NCI-H1092 (cell line): Measurements from ENCODE around the gene COBLL1.
"Not testable (repeated sequence)": the region's sequence is repeated elsewhere in the genome, so short reads cannot be mapped to it uniquely, and the experiment has no call there.

Source experiments
- DNase-seq: peaks from one replicate; lab custom pipeline; 2025; lab: John Stamatoyannopoulos, UW

The COBLL1 gene

GRCh38 chr2:164785457-164785856, 56.2 kb downstream of the COBLL1 start:
- DNase-seq: no peak

DNA sequence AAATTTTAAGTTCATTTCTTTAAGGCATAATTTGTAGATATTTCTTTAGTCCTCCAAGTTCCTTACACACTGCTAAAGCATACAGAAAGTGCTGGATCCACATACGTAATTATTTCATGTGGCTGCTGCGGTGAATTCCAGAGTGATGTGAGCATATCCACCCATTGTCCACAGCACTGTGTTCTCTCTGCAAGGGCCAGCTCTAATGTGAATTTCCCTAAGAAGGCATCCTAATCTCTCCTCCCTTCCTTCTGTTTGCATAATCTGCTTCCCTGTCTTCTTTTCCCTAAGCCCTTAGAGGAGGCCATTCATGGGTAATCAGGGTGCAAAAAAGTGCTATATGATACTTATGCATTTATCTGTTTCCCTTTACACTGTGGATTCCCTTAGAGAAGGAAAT, 57.2 kb downstream of the COBLL1 start:
- DNase-seq: no peak

DNA sequence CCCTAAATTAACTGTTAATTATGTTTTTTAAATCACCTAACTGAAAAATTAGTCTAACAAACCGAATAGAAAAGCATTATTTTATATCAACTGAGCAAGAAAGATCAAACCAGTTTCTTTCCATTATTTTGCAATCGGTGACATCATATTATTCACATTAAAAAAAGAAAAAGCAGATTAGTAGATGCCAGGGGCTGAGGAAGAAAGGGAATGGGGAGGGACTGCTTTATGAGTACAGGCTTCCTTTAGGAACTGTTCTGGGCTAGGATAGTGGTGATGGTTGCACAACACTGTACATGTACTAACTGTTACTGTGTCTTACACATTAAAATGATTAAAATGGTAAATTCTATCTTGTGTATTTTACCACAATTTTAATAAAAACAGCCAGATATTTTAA, 59.3 kb downstream of the COBLL1 start:
- DNase-seq: no peak

GRCh38 chr2:164781394-164781793, 60.2 kb downstream of the COBLL1 start:
- no peak for DNase-seq

DNA sequence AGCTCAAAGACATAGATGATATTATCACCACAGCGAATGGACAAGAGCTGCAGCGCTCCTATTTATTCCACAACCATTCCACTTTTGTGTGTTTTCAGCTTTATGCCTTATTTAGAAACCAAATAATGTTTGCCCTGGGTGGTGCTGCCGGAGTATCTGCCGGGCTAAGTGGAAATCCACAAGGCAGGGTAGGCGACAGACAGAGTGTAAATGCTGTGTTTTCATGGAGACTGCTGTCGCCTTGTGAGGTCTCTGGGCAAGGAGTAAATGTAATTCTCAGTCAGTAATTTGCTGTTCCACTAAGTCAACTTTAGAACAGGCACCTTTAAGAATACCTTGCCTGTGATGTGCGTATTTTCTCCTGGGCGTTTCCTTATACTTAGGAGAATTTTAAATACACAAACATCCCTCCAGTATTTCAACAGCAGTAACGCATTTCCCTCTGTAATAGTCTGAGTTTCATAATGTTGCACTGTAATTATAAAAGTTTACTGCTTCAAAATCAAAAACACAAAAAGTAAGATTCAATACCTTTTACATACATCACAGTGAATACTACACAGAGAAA, 60.9 kb downstream of the COBLL1 start:
- DNase-seq: no peak

- DNase-seq: no peak
Observed at GRCh38 chr2:164779383-164780057, 62.1 kb downstream of the COBLL1 start.

GRCh38 chr2:164778723-164779122, 62.9 kb downstream of the COBLL1 start:
- DNase-seq: no peak

DNA sequence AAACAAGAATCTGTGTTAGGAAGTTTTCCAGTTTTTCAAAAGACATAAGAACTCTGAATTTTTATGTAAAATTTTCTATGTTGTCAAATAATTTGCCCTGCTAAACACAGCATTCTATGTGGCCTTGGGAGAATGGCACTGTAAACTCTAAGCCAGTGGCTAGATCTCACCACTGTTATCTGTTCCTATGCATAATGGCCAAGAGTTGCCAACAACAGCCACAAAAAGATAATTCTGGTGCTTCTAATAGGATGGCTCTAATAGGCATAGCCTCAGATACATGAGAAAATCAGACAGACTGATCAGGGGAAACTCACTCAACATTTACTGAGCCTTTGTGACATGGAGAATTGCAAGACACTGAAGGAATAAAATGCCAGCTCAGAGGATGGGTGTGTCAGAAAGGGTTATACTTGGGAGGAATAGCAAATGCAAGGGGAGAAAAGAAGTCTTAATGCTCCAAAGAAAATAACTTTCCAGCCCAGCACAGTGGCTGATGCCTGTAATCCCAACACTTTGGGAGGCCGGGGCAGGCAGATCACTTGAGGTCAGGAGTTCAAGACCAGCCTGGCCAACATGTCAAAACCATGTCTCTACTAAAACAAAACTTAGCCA, 63.7 kb downstream of the COBLL1 start:
- DNase-seq: no peak

- DNase-seq: no peak
Observed at GRCh38 chr2:164773635-164774034, 68.0 kb downstream of the COBLL1 start.

GRCh38 chr2:164773091-164773490, 68.5 kb downstream of the COBLL1 start:
- no peak for DNase-seq

DNA sequence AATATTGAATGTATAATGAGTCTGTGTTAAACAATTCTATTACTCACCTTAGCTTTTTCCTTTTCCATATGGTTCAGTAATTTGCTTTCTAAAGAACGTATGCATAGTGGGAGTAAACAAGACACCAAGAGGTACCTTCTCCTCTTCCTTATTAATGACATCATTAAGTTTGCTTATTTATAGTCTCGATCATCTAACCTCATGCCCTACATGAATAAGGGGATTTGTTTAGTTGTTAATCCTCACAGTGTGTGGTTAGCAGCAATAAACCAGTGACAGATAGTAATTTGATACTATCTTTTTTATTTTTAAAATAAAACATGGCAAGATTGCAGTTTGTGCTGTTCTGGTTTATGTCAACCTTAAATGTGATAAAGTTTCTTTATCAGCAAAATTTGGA, 69.7 kb downstream of the COBLL1 start:
- DNase-seq: no peak

GRCh38 chr2:164770421-164770916, 71.2 kb downstream of the COBLL1 start:
- DNase-seq: no peak

DNA sequence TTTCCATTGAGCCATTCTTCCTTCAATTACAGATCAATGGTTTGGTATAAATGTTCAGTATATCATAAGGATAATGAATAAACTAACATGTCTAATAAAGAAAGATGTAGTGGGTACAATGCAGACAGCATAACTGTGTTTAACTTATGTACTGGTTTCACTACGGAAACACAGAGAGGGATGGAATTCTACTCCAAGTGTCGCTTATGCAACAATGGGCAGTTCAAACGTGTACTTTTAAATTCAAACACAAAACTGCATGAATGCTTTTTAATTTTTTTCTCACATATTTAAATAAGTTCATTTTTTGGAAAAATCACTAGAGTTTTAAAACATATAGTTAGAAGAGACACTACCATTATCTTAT, 74.7 kb downstream of the COBLL1 start:
- no peak for DNase-seq

DNA sequence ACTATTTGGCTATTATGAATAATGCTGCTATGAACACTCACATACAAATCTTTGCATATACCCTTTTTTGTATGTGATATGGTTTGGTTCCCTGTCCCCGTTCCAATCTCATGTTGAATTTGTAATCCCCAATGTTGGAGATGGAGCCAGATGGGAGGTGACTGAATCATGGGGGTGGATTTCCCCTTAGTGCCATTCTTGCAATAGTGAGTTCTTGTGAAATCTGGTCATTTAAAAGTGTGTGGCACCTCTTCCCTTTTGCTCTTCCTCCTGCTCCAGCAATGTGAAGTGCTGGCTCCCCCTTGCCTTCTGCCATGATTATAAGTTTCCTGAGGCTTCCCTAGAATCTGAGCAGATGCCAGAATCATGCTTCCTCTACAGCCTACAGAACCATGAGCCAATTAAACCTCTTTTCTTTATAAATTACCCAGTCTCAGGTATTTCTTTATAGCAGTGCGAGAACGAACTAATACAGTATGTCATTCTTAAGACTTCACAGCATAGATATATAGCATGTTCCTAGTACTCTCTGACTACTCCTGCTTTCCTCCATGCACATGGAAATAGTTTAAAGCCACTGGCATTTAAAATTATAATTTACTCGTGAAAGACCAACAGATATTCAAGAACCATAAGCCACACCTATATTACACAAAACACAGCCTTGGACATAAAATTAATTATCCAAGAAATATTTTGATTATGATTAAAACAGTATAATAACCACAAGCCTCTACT, 75.2 kb downstream of the COBLL1 start:
- no peak for DNase-seq

- no peak for DNase-seq
Observed at GRCh38 chr2:164764996-164765395, 76.6 kb downstream of the COBLL1 start.

GRCh38 chr2:164764474-164764873, 77.1 kb downstream of the COBLL1 start:
- DNase-seq: no peak

- no peak for DNase-seq
Observed at GRCh38 chr2:164763431-164763830, 78.2 kb downstream of the COBLL1 start.

DNA sequence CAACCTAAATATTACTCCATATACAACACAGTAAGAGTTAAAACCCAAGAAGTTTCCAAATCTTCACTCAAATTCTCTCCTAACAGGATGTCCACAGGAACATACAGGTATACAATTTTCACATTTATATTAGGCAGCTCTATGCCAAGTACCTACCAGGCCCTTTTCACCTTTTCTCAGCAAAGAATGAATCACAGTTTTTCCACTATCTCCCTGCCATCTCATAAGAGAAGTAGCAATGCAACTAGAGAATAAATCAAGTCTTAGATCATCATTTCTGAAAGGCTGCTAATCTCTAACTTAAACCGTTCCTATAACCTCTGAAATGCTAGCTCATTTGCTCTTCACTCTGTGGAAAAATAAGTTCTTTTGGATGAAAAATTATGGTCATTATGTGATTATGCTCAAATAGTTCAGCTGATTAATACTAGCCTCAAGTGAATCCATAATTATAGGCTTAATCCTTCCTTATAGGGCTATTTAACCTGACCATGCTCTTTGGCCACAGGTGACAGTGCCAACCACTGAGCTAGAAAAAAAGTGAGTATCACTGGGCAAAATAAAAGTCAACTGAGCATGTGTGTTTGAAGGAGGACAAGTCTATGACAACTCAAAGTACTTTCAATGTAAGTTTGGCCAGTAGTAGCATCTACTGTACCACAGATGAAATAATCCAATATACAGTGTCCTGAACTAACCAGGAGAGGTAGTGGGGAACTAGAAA, 79.7 kb downstream of the COBLL1 start:
- no peak for DNase-seq

DNA sequence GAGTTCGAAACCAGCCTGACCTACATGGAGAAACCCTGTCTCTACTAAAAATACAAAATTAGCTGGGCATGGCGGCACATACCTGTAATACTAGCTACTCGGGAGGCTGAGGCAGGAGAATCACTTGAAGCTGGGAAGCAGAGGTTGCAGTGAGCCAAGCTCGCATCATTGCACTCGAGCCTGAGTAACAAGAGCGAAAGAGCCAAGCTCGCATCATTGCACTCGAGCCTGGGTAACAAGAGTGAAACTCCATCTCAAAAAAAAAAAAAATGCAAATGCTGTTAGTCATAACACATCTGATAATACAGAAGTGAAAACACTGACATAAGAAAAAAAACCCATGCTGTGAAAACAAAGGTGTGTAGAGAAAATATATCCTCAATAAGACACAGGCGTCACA, 80.4 kb downstream of the COBLL1 start:
- not testable (repeated sequence) for DNase-seq

GRCh38 chr2:164760179-164760578, 81.4 kb downstream of the COBLL1 start:
- DNase-seq: no peak

GRCh38 chr2:164757934-164758695, 83.5 kb downstream of the COBLL1 start:
- no peak for DNase-seq
